Hematopoietic multipotent progenitor cell treated with erythropoietin and hydrocortisone succinate and interleukin-3 and kit ligand, for 8 days (in vitro differentiated cells): Measurements from ENCODE around the gene NSUN6.
"Not testable (repeated sequence)": the region's sequence is repeated elsewhere in the genome, so short reads cannot be mapped to it uniquely, and the experiment has no call there.

Experiments used
- DNase-seq: peaks from one replicate; pipeline ENCODE4 v3.0.0-alpha.2; 2015

NSUN6 gene

GRCh38 chr10:18659125-18659818 lies 7.9 kb upstream of the NSUN6 start, which contains the start of gene ARL5B:
Gene ARL5B (plus strand): TSS chr10:18659431. CDS start chr10:18659638, 207 bp downstream.
- peak; percentile 95 for DNase-seq

DNA sequence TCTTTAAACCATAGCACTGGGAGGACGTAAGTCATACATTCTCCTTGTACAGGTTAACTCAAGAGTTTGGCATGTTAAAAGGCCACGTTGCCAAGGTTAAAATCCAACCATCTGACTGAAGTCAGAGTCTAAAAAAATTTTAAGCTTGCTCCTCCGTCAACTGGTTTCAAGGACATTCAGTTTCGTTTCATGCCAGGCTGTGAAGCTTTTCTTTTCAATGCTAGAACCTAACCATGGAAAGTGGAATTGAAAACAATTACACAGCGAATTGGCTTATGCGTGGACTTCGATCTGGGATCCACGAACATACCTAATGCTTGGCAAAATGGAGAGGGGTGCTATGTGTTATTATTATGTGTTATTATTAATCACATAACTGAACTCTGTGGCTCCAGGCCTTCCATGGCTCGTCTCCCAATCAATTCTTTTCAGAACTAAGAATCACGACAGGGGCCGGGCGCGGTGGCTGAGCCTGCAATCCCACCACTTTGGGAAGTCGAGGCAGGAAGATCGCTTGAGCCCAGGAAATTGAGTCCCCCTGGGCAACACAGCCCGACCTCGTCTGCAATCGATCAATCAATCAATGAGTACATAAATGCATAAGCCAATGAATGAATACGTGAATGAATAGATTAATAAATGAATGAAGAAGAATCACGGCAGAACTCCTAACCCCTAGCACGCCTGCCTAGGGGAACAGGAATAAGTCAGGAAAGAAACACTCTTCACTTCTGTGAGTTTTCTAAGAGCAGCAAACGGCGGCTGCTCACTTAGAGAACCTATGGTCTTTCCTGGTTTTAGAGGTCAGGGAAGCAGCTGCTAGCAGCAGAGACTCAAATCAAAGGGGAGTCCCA lies 7.1 kb upstream of the NSUN6 start:
- peak; percentile 5 for DNase-seq

DNA sequence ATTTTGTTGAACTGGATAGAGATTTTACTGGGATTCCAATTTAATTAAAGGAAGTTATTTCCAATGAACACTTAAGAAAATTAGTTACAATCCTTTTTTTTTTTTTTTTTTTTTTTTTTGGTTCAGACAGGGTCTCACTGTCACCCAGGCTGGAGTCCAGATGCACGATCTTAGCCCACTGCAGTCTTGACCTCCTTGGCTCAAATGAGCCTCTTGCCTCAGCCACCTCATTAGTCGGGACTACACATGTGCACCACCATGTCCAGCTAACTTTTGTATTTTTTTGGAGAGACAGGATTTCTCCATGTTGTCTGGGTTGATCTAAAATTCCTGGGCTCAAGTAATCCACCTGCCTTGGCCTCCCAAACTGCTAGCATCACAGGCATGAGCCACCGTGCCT lies 5.3 kb upstream of the NSUN6 start:
- DNase-seq = no peak

DNA sequence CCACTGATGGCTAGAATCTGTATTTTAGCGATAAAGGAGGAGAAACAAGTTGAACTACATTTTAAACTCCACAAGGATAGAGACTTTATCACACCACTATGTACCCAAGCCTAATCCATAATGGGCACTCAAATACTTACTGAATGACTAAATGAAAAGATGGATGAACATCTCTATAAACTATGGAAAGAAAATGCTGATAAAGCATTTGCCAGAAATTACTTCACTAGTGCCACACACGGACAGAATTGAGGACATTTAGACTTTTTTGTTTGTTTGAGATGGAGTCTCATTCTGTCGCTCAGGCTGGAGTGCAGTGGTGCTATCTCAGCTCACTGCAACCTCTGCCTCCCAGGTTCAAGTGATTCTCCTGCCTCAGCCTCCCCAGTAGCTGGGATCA lies 1.7 kb upstream of the NSUN6 start:
- no peak for DNase-seq

DNA sequence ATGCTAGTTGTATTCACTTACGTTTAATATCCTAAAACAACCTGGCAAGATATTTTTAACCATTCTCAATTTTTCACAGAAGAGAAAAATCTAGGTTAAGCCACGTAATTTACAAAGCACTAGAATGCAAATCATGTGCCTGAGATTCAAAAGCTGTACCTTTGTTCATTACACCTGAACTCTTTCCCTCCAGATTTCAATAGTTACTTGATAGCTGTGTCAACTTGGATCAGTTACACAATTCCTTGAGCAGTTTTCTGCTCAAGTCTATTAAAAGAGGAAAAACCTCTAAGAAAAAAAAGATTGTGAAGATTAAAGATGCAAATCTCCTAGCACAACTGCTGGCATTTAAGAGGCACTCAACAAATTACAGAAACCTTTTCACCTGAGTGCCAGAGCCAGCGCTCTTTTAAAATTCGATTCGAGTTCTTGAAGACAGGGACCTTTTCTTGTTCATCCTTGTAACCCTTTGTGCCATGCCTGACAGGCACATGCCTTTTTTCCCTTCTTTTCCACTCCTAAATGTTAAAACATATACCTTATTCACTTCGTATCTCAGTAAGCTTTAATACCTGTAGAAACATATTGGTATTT lies 886 bp downstream of the NSUN6 start:
- peak; percentile 34 for DNase-seq

DNA sequence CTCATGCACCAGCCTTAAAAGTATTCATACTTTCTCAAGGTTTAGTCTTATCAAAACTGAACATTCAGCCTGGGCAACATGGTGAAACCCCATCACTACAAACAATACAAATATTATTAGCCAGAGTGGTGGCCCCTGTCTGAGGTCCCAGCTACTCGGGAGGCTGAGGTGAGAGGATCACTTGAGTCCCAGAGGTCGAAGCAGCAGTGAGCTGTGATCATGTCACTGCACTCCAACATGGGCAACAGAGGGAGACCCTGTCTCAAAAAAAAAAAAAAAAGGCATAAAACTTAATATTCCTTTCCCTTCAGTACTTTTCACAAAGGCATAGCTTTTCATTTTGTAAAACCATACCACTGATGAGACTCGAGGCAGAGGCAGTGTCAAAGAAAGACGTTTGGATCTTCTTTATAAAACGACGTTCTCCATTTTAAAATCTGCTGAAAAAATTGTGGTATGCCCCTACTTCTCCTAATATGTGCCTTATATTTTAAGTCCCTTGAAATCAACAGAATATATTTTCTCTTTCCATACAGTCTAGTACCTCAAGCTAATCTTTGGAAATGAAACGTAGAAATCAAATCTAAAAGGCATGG lies 1.9 kb downstream of the NSUN6 start:
- DNase-seq = peak; percentile 46

GRCh38 chr10:18647945-18648344 lies 3.4 kb downstream of the NSUN6 start:
- DNase-seq = peak; percentile 39

- DNase-seq = no peak
These were observed 4.2 kb downstream of the NSUN6 start for GRCh38 chr10:18647151-18647550.

DNA sequence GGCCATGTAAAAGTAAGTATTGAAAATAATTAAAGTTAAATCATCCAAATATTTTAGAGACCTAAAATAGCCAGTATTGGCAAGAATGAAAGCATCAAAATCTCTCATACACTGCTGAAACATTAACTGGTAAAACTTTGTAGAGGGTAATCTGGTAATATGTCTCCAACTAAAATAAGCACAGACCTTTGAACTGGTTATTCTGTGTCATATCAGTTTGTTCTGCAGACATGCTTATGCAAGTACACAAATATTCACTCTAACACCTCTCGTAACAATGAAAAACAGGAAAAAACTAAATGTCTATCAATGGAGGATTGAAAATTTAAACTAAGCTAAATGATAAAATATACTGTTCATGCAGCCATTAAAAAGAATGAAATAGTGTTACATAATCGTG lies 11.7 kb downstream of the NSUN6 start:
- DNase-seq = not testable (repeated sequence)

DNA sequence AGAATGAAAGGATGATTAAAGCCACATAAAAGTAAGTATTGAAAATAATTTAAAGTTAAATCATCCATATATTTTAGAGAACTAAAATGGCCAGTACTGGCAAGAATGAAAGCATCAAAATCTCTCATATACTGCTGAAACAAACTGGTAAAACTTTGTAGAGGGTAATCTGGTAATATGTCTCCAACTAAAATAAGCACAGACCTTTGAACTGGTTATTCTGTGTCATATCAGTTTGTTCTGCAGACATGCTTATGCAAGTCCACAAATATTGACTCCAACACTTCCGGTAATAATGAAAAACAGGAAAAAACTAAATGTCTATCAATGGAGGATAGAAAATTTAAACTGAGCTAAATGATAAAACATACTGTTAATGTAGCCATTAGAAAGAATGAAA lies 14.0 kb downstream of the NSUN6 start:
- not testable (repeated sequence) for DNase-seq

GRCh38 chr10:18635995-18636394 lies 15.4 kb downstream of the NSUN6 start:
- no peak for DNase-seq

DNA sequence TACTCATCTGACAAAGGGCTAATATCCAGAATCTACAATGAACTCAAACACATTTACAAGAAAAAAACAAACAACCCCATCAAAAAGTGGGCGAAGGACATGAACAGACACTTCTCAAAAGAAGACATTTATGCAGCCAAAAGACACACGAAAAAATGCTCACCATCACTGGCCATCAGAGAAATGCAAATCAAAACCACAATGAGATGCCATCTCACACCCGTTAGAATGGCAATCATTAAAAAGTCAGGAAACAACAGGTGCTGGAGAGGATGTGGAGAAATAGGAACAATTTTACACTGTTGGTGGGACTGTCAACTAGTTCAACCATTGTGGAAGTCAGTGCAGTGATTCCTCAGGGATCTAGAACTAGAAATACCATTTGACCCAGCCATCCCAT lies 18.9 kb downstream of the NSUN6 start:
- DNase-seq = not testable (repeated sequence)

- peak; percentile 70 for DNase-seq
These were observed 23.9 kb downstream of the NSUN6 start for GRCh38 chr10:18627452-18628018.

- DNase-seq = no peak
These were observed 25.5 kb downstream of the NSUN6 start for GRCh38 chr10:18625886-18626285.

- DNase-seq = not testable (repeated sequence)
These were observed 27.7 kb downstream of the NSUN6 start for GRCh38 chr10:18623671-18624070.

- DNase-seq = no peak
These were observed 30.5 kb downstream of the NSUN6 start for GRCh38 chr10:18620856-18621255.

GRCh38 chr10:18619016-18619415 lies 32.4 kb downstream of the NSUN6 start:
- DNase-seq = no peak

- peak; percentile 19 for DNase-seq
These were observed 35.0 kb downstream of the NSUN6 start for GRCh38 chr10:18616337-18616736.

GRCh38 chr10:18615618-18616017 lies 35.8 kb downstream of the NSUN6 start:
- no peak for DNase-seq

GRCh38 chr10:18611168-18611567 lies 40.2 kb downstream of the NSUN6 start:
- DNase-seq = no peak

DNA sequence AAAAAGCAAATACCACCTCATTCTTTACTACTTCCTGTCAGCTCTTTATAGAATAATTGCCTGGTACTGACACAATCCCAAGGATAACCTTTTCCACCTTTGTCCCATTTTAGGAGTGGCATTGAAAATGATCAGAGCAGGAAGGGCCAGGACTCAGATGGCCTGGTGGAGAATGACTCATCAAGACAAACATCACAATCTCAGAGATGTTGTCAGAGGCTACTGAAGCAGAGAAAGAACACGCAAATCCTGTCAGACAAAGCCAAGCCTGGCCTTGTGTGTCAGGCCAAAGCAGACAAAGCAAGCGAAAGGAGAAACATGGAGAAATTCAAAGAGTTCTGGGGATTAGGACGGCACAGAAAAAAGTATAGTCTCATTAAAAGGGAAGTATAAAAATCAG lies 40.9 kb downstream of the NSUN6 start:
- DNase-seq = no peak

- no peak for DNase-seq
These were observed 42.8 kb downstream of the NSUN6 start for GRCh38 chr10:18608596-18608995.
